Left kidney (tissue), 2 donors: ENCODE data around the gene LBX1. TPM values are rescaled to one million over a fixed set of nuclear protein-coding genes. Genes with fewer than 3 reads are reported as not detected.
"Not testable (repeated sequence)": the region's sequence is repeated elsewhere in the genome, so short reads cannot be mapped to it uniquely, and the experiment has no call there.

ENCODE experiments used
- DNase-seq: peaks from one replicate; pipeline ENCODE4 v3.0.0-alpha.2; 2013
- polyA plus RNA-seq: library from polyadenylated mRNA; unstranded; fragments of 120-200 nt; gene quantifications from one replicate; pipeline ENCODE4 v1.2.1, GENCODE V29; 2013; ENCODE audit not compliant: insufficient read length

The LBX1 gene
- polyA plus RNA-seq, 1 donor: not detected

- no peak for DNase-seq
Observed at GRCh38 chr10:101208543-101208942, 20.7 kb downstream of the LBX1 start.

- DNase-seq: no peak
Observed at GRCh38 chr10:101207026-101207425, 22.2 kb downstream of the LBX1 start.

DNA sequence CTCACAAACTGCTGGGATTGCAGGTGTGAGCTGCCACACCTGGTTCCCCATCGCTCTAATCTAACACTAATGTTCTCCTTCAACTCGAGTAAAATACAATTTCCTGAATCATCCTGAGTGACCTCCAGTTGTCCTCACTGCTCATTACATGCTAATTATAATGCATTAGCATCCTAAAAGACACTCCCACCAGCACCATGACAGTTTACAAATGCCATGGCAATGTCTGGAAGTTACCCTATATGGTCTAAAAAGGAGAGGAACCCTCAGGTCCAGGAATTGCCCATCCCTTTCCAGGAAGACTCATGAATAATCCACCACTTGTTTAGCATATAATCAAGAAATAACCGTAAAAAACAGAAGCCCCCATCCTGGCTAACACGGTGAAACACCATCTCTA, 26.6 kb downstream of the LBX1 start:
- not testable (repeated sequence) for DNase-seq

GRCh38 chr10:101198326-101198977, 30.8 kb downstream of the LBX1 start:
- DNase-seq: not testable (repeated sequence)

DNA sequence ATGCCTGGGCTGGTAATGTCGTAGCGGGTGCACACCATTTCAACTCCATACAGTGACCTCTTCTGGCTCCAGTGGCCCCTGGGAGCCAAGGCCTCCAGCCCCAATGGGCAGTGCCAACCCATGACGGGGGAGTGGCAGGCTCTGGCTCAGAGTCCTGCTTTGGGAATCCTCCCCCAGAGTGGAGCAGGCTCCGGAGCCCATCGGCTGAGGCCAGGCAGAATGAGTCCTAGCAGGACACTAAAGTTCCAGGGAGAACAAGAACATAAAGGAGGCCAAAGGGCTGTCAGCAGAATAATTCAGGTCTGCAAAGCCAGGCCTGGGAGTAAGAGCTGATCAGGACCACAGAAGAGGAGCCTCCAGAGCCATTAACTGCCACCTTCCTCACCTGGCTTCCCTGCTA, 33.3 kb downstream of the LBX1 start:
- no peak for DNase-seq

DNA sequence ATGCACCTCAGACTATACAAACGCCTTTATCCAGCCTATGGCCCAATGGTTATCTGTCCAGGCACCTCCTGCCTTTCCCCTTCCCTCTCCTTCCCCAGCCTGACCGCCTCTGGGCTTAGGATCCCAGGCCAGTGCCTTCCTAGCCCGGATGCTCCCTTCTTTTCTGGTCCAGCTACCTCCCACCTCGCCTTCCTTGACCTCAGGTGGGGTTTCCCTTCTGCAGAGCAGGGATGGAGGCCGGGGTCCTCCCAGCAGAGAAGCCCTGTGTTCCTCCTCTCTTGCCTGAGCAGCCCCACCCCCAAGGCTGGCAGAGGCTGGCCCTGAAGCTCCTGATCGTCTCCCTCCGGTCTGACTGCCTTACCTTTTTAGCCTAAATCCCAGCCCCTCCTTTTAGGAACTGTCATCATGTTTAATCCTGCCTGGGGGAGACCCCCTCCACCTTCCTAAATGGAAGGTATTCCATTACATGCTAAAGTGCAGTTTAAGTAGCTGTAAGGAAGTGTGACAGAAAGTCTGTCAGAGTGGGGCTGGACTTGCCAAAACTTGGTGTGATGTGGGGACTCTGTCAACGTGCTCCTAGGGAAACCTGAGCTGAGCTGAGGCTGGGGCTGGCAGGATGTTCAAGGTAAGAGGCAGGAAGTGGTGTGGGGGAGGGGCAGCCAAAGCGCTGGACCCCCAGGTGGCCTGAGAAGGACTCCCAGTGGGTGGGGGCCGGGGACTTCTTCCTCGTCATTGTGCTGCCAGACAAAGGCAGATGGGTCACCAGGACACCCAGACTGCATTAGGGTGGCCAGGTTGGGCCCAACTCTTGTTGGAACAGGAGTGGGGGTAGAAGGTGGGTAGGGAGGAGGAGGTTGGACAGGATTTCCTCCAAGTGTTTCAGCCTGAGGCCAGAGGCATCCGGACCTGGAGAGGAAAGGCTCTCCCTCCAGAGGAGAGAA, 39.5 kb downstream of the LBX1 start:
- no peak for DNase-seq

DNA sequence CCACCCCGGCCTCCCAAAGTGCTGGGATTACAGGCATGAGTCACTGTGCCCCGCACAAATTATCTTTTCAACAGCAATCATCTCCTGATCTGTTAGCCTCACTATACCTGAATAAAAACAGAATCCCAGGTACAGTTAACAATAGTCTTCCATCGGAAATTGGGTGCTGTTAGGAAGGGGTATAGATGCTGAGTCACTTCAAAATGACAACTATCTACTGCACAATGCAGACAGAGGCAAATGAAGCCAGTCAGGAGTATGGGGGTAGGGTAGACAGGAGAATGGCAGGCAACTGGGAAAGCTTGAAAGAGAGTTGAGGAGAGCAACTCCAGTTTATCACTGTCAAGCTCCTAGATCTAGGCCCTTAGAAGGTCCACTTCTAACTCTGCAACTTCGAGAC, 40.3 kb downstream of the LBX1 start:
- DNase-seq: no peak

DNA sequence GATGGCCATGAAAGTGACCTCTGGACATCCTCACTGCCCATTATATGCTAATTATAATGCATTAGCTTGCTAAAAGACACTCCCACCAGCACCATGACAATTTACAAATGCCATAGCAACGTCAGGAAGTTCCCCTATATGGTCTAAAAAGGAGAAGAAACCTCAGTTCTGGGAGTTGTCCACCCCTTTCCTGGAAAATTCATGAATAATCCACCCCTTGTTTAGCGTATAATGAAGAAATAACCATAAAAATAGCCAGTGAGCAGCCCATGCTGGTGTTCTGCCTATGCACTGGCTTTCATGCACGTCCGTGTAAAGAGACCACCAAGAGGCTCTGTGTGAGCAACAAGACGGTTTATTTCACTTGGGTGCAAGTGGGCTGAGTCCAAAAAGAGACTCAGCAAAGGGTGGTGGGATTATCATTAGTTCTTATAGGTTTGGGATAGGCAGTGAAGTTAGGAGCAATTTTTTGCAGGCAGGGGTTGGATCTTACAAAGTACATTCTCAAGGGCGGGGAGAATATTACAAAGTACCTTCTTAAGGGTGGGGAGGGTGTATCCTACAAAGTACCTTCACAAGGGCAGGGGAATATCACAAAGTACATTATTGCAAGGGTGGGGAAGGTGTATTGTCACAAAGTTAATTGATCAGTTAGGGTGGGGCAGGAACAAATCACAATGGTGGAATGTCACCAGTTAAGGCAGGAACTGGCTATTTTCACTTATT, 45.6 kb downstream of the LBX1 start:
- DNase-seq: no peak

DNA sequence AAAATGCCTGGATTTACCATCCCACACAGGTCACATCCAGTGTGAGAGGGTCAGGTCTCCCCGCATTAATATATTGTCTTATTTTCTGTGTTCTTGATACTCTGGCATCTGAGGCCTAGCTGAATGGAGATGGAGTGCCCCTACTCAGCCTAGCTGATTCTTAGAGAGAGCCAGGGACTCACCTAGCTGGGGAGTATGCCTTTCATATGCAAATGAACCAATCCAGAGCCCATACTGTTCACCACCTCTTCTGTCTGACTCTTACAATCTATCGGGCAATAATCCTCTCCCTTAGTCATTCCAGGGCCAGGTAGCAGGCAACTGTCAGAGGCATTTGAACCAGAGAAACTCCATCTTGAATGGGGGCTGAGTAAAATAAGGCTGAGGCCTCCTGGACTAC, 46.3 kb downstream of the LBX1 start:
- no peak for DNase-seq

Other genes with a start within 250 kb of the LBX1 start
- gene MRPL43, start 242.0 kb downstream of the LBX1 start, polyA plus RNA-seq: 84.0 TPM
- 16.3 TPM for gene TWNK, start 241.9 kb downstream of the LBX1 start, polyA plus RNA-seq
- 48.9 TPM for gene LZTS2, start 229.7 kb downstream of the LBX1 start, polyA plus RNA-seq
- 3.3 TPM for gene PDZD7, start 198.3 kb downstream of the LBX1 start, polyA plus RNA-seq
- gene SFXN3, start 198.2 kb downstream of the LBX1 start, polyA plus RNA-seq: 27.7 TPM
- gene KAZALD1, start 167.5 kb downstream of the LBX1 start, polyA plus RNA-seq: 8.2 TPM
- gene TLX1, start 98.2 kb downstream of the LBX1 start, polyA plus RNA-seq: not detected
- 29.4 TPM for gene BTRC, start 124.7 kb upstream of the LBX1 start, polyA plus RNA-seq